TTC549 (cell line): ENCODE data around the gene ARL8A.
"Not testable (repeated sequence)": the region's sequence is repeated elsewhere in the genome, so short reads cannot be mapped to it uniquely, and the experiment has no call there.

Experiments used
- FAIRE-seq: peaks from 2 replicates; lab custom pipeline; 2012; peaks lifted over from hg19 to GRCh38; lab: Jason Lieb, UNC

ARL8A gene

DNA sequence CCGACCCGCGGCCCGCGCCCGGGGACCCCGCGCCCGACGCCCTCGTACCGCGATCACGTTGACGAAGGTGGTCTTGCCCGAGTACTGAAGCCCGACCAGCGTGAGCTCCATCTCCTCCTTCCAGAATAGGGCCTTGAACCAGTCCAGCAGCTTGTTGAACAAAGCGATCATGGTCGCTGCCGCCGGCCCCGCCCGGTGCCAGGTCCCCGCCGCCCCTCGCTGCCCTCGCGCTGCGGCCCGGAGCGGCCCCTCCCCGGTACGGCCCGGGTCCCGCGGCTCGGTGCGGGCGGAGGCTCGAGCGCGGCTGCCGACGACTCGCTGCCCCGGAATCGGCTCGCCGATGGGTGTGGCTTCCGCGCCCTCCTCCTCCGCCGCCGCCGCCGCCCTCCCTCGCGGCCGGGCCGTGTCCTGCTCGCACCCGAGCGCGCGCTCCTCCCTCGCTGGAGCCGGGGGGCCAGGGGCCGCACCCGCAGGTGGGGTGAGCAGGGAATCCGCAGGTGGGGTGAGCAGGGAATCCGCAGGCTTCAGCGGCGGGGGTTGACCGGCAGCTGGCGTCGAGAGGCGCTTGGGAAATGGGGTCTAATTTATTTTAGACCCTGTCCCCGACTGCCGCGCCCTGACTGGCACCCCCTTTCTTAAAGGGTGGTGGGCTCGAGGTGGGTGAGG, at the start of gene ARL8A:
TSS of gene ARL8A (minus strand) at position 336 of the 666 bp plus-strand sequence. CDS start at position 171, 165 bp downstream.
- no peak for FAIRE-seq

DNA sequence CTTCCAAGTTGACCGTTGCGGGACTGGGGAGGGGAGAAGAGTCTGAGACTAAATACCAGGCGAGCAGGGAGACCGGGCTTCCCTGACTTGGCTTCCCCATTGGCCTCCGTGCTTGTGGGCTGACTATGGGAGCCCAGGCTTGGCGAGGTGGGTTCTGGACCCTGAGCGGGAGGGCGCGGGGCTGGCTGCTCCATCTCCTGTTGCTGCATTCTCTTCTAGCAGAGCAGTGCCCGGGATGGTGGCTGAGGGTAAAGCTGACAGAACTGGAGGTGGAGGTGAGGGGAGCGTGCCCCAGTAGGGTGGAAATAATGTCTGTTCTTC, 49.8 kb upstream of the ARL8A start:
- no peak for FAIRE-seq

DNA sequence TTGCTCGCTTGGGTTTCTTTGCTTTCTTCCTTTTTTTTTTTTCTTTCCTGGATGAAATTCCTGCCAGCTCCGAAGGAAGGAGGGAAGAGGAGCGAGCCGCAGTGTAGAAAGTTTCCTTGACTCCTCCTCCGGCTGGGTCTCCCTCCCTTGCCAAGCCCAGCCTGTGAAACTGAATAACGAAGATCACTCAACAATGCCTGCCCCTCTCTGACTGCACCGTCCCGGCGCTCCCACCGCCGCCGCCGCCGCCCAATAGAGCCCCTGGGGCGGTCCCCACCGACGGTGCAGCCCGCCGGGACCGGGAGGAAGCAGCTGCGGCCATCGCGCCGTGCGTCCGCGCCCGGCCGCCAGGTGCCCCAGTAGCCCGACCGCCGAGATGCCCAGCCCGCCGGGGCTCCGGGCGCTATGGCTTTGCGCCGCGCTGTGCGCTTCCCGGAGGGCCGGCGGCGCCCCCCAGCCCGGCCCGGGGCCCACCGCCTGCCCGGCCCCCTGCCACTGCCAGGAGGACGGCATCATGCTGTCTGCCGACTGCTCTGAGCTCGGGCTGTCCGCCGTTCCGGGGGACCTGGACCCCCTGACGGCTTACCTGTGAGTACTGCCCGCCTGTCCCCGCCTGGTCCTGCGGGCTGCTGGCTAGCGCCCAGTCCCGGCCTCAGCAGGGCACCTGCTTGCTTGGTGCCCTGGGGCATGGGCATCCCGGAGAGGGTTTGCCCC, 49.2 kb upstream of the ARL8A start, which contains the start of gene LGR6:
TSS of gene LGR6 (plus strand) at position 186 of the 714 bp plus-strand sequence. CDS start at position 377, 191 bp downstream.
- FAIRE-seq = no peak

DNA sequence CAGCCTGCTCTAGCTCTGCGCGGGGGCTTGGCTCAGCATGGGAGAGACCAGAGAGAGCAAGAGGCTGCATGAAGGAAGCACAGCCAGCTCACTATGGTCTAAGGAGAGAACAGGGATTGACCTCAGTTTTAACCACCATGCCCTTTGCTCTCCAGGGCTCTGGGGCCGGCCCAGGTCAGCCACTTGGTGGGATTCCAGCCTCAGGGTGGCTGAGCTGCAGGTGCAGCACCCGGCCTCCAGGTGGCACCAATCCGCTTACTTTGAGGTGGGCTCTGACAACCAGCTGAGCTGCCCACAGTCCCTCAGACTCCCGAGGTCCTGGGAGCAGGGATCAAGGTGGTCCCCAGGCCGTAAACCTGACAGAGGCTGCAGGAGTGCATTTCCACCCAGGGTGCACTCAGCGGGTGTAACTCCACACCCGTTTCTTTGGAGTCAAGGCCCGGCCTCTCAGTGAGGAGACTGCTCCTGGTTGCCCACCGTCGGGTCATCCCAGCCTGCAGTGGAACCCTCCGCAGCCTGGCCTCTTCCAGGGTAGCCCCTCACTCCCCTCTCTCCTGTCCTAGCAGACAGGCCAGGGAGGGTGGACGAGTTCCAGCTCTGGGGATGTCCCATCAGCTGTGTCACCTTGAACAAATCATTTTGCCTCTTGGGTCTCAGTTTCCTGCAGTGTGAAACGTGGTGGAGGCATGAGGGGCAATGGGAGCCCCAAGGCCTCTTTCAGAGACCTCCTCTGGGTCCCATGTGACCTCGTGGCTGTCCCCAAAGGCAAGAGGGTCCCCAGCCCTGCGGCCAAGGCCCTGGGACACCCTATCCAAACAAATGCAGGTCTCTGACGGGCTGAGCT, 48.5 kb upstream of the ARL8A start:
- no peak for FAIRE-seq

DNA sequence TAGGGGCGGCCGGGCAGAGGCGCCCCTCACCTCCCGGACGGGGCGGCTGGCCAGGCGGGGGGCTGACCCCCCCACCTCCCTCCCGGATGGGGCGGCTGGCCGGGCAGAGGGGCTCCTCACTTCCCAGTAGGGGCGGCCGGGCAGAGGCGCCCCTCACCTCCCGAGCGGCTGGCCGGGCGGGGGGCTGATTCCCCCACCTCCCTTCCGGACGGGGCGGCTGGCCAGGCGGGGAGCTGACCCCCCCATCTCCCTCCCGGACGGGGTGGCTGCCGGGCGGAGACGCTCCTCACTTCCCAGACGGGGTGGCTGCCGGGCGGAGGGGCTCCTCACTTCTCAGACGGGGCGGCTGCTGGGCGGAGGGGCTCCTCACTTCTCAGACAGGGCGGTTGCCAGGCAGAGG, 46.9 kb upstream of the ARL8A start:
- FAIRE-seq = not testable (repeated sequence)

DNA sequence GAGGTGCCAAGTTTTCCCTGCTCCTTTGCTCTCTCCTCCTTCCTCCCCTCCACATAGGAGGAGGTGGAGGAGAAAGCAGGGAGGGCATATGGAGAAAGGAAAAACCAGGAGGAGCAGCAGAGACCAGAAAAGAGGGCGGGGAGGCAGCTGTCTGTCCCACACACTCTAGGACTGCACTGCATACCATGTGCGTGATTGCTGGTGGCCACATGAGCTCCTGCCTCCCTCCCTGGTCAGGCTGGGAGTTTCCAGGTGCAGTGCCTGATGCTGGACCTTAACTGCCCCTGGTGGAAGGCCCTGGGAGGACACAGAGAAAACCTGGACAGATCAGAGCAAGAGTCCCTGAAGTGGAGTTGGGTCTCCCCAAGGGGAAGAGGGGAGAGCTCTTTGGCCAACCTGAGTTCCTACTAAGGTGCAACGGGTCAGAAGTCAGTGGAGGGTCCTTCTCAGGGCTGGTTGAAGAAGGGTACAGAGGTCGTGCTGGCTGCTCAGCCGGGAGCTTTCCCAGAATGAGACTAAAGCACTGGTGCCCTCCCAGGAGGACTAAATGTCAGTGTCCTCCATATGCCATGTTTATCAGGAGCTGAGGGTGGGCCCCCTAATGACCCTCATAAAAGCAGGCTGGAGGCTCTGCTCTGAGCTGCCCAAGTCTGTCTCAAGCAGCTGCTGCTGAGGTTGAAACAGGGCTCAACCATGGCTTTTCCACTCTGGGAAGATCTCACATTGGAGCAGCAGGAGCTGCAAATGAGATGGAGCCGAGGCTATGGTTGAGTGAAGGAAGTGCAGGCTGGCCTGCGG, 45.6 kb upstream of the ARL8A start:
- FAIRE-seq = no peak

DNA sequence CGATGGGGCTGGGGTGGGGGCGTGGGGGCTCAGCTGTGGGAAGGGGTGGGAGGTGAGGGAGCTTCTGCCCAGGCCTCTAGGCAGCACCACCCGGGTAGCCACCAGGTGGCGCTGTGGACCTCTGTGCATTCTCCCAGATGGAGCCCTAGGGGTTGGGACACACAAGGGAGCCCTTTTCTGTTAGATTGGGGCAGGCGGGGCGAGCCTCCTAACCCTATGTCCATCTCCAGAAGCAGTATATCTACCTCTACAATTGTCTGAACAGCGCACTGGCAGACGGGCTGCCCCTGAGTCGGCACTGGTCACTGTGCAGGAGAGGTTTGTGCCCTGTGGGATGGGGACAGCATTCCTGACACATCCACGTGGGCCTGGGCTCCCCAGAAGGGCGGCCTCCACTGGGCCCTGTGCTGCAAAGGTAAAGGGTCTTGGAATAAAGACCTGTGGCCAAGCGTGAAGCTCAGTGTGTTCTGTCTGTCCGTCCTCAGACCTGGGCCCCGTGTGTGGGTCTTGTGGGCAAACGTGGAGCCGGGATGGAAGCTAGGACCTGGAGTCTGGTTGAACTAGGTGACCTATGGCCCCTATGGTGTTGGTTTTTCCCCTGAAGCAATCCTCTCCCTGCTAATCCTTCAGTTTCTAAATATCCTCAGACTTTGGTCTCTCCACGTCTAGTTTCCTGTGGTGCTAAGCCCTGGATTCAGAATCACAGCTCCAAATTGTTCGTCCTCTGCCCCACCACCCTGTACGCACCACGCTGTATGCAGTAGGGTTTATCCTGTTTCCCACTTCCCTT, 44.7 kb upstream of the ARL8A start:
- FAIRE-seq = no peak

DNA sequence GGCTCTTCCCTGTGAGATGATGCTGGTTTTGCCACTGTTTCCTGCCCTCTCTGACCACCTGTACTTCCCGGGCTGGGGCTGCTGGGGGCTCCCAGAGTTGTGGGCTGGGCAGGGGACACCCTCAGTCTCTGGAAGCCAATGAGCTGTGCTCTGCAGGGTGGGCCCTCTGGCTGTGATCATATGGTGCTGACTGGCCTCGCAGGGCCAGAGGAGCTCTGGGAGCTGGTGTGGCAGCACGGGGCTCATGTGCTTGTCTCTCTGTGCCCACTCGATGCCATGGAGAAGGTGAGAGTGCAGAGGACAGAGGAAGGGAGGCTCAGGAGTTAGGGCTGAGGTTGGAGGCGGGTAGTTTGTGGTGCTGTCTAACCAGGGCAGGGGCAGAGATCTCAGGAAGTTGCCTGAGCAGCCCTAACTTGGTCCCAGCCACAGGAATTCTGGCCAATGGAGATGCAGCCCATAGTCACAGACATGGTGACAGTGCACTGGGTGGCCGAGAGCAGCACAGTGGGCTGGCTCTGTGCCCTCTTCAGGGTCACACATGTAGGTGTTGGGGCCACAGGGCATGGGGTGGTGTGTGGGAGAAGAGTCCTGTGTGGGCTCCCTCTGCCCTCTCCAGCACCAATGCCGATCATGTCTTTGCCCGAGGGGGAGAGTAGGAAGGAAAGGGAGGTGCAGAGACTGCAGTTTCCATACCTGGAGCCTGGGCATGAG, 43.3 kb upstream of the ARL8A start:
- no peak for FAIRE-seq

DNA sequence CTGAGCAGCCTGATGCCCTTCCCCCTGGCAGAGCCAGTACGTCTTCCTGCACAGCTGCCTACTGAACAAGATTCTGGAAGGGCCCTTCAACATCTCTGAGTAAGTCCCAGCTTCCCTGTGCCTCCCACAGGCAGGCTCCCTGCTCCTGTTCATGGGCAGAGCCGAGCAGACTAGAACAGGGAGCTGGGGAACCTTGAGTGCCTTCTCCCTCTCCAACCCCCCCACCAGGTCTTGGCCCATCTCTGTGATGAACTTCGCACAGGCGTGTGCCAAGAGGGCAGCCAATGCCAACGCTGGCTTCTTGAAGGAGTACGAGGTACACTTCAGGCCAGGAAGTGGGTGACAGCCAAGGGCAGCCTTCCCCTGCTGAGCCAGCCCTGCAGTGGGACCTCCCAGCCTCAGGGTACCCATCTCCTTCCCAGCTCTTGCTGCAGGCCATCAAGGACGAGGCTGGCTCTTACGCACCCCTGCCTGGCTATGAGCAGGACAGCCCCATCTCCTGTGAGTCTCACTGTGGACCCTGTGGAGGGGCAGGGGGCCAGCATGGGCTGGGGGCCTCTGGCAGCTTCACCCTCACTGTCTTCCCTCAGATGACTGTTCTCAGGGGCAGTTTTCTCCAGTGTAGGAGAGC, 42.6 kb upstream of the ARL8A start:
- FAIRE-seq = no peak

DNA sequence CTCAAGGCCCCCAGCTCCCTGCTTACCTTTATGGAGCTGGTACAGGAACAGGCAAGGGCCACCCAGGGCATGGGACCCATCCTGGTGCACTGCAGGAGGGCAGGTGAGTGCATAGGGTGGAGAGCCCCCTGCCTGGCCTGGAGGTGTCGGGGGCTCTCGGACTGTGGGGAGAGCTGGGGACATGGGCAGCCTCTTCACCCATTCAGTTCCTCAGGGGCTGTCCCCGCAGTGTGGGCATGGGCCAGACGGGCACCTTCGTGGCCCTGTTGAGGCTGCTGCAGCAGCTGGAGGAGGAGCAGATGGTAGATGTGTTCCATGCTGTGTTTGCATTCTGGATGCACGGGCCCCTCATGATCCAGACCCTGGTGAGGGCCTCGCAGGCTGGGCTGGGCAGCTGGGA, 41.8 kb upstream of the ARL8A start:
- FAIRE-seq = no peak

DNA sequence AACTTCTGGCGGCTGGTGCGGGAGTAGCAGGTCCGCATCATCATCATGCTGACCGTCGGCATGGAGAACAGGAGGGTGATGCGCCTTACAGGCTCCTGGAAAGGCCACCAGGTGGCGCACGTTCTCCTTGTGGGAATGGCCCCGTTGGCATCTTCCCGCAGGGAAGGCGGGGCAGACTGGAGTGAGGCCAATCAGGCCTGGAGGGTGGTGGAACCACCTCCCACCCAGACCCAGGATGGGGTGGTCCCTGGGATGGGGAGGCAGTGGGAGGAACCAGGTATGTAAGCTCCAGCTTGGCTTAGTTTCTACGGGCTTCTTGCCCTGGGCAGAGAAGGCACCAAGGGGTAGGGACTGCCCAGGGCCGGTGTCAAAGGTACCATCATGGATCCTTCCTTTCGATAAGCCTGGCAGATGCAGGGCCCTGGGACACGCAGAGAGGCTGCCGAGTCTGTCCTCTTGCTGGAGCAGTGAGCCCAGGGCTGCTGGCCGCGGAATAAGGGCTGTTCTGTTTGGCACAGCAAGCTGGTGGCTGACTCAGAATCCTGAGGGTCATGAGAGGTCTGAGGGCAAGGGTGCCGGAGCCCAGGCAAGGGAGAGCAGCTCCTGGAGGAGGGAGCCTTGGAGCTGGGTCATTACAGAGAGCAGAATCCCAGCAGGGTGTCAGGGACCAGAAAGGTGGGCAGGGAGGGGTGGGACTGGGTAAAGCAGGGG, 40.4 kb upstream of the ARL8A start:
- peak; percentile 86 for FAIRE-seq

DNA sequence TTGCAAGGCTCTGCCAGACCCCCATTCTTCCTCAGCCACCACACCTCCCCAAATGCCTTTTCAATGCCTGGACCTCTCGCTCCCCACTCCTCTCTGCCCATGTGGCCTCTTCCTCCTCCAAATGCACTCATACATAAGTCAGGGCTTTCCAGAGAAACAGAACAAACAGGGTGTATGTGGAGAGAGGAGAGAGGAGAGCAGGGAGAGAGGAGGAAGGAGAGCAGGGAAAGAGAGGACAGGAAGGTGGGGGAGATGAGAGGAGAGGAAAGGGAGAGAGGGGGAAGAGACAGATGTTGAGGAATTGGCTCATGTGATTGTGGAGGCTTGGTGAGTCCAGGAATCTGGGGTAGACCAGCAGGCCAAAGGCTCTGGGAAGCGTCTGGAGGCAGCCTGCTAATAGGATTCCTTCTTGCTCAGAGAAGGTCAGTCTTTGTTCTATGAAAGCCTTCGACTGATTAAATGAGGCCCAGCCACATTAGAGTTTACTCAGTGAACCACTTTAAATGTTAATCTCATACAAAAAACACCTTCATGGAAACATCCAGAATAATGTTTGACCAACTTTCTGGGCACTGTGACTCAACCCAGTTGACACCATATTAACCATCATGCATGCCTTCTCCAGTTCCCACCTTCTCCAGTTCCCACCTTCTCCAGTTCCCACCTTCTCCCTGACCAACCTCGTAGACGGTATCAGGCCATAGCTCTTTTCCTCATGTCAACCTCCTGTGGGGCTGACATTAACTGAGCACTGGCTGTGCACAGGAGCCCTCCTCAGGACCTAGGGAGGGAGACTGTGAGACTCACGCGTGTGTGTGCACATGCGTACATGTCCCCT, 37.7 kb upstream of the ARL8A start:
- no peak for FAIRE-seq

DNA sequence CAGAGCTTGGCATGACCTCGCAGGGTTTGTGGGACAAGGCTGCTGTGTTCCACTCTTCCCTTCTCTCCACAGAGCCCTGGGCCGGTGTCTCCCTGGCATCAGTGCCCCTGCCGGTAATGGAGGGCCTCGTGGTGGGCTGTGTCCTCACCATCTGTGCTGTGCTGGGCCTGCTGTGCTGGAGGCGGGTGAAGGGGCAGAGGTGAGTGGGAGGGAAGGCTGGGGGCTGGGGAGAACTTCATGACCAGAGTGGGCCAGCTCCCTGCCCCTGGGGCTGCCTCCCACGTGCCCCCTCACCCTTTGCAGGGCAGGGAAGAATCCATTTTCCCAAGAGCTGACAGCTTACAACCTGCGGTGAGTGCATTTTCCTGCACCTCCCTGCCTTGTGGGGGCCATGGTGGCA, 37.0 kb upstream of the ARL8A start:
- FAIRE-seq = no peak

DNA sequence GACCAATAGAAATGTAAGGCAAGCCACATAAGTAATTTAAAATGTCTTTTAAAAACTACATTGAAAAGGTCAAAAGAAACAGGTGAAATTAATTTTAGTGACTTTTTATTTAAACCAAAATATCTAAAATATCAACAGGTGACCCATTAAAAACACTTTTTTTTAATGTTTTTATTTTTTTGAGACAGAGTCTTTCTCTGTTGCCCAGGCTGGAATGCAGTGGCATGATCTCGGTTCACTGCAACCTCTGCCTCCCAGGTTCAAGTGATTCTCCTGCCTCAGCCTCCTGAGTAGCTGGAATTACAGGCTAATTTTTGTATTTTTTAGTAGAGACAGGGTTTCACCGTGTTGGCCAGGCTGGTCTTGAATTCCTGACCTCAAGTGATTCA, 36.2 kb upstream of the ARL8A start:
- FAIRE-seq = not testable (repeated sequence)

DNA sequence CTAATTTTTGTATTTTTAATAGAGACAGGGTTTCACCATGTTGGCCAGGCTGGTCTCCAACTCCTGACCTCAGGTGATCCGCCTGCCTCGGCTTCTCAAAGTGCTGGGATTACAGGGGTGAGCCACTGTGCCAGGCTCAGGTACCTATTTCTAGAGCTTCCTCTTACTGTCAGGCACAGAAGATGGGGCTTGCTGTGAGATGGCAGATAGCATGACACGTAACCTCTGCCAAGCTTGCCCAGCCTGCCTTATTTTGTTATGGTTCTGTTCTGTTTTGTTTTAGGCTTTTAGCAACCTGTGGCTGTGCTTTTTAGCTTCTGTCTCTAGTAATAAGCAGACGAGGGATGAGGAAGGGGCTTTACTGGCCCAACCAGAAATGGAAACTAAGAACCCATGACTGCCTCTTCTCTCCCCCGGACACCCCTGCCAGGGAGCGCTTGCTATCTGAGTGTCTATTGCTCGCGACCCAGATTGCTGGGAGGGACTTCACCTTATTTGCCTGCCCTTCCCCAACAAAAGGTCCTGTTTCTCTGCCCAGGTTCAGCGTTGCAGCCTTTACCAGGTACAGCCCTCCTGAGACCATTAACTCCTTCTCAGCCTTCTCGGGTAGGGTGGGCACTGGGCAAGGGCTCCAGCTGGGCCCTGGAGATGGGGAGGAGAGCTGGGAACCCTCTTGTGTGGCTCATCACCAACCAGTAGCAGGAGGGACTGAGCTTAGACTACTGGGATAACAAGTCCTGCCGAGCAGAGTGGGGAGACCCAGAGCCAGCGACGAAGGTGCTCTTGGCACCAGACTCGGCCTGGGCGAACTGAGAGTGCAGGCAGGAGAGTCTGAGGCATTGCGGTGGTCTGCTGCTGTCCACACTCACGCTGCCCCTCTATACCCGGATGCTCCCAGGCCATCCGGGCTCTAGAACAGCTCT, 35.6 kb upstream of the ARL8A start:
- FAIRE-seq = no peak

DNA sequence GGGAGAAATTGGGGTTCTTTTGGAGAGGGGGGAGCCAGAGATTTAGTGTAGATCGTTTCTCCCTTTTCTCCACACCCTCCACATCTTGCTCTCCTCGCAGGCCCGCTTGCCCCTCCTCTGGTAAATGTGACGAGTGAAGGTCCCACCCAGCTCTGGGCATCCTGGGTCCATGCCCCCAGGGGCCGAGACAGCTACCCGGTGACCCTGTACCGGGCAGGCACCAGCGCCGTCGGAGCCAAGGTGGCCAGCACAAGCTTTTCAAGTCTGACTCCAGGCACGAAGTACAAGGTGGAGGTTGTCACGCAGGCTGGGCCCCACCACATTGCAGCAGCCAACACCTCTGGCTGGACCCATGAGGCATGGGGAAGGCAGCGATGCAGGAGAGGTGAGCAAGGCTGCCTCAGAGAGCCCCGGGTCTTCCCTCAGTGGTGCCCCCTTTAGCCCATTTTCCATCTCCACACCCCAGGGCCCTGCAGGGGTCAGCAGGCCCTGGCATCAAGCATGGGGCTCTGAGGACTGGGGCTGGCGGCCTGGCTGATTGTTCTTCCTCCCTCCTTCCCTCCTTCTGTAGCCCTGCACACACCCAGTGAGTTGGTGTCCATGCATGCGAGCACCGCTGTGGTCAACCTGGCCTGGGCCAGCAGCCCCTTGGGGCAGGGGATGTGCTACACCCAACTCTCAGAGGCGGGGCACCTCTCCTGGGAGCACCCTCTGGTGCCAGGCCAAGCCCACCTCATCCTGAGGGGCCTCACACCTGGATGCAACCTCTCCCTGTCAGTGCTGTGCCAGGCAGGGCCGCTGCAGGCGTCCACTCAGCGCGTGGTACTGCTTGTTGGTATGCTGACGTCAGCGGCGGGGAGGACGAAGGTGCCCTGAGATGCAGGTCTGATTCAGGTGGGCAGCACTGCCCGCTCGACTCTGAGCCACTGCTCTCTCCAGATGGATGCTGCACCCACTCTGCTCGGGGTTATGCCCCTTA, 32.7 kb upstream of the ARL8A start:
- no peak for FAIRE-seq
